ENCODE measurements around the gene OAF.

The OAF gene

GRCh38 chr11:120210626-120211521 lies at the start of gene OAF:
TSS of gene OAF (plus strand) at chr11:120211032. CDS start at chr11:120211280, 248 bp downstream.
- TF ChIP-seq CTCF (IDR thresholded peaks at IDR 0.05), result no peak

GRCh38 chr11:120167659-120168058 lies 43.2 kb upstream of the OAF start:
- Histone ChIP-seq H3K4me3 (no peak overlapping the region), H3K27ac (no peak overlapping the region)
- TF ChIP-seq CTCF (IDR thresholded peaks at IDR 0.05), result no peak
- DNase-seq (ENCODE audit: low spot score), result peak; percentile 28

More at GRCh38 chr11:120210626-120211521, at the start of gene OAF:
- peak within 1 kb of the TSS; percentile 84 for H3K4me3 ChIP-seq
- DNase-seq (ENCODE audit: low spot score), result no peak
- H3K27ac ChIP-seq, result peak within 1 kb of the TSS; percentile 47 to 83

- Histone ChIP-seq H3K27ac (peak overlapping the region in 1 of 2 donors; percentile 9), H3K4me3 (peak overlapping the region; percentile 71)
- no peak for TF ChIP-seq CTCF (IDR thresholded peaks at IDR 0.05)
- DNase-seq (ENCODE audit: low spot score), result peak; percentile 68
These were observed 42.5 kb upstream of the OAF start for GRCh38 chr11:120168108-120168959.

- Histone ChIP-seq H3K4me3 (peak overlapping the region; percentile 71), H3K27ac (peak overlapping the region in 1 of 2 donors; percentile 9)
- peak; percentile 99 for TF ChIP-seq CTCF (IDR thresholded peaks at IDR 0.05)
- peak; percentile 77 for DNase-seq (ENCODE audit: low spot score)
These were observed 41.7 kb upstream of the OAF start for GRCh38 chr11:120168960-120169681.

GRCh38 chr11:120169981-120170698 lies 40.7 kb upstream of the OAF start:
- no peak overlapping the region for H3K27ac ChIP-seq
- no peak for TF ChIP-seq CTCF (IDR thresholded peaks at IDR 0.05)
- H3K4me3 ChIP-seq, result peak overlapping the region; percentile 71
- peak; percentile 69 for DNase-seq (ENCODE audit: low spot score)

GRCh38 chr11:120170741-120171261 lies 40.0 kb upstream of the OAF start:
- DNase-seq (ENCODE audit: low spot score), result peak; percentile 67
- no peak overlapping the region for H3K4me3 ChIP-seq
- no peak for TF ChIP-seq CTCF (IDR thresholded peaks at IDR 0.05)
- H3K27ac ChIP-seq, result no peak overlapping the region

Data from coronary artery (tissue), 2 donors.